Activated CD4-positive, CD25-positive, alpha-beta regulatory T cell treated with anti-CD3 and anti-CD28 coated beads, Interleukin-2, amount 50 U/mL, for 72 hours (primary cell): ENCODE measurements around the gene GMDS.

ENCODE experiments used
- DNase-seq: peaks from one replicate; pipeline ENCODE4 v3.0.0; 2021

Gene GMDS

GRCh38 chr6:1786455-1787453 lies 458.7 kb downstream of the GMDS start:
- no peak for DNase-seq

GRCh38 chr6:1784422-1784884 lies 461.0 kb downstream of the GMDS start:
- DNase-seq = no peak

GRCh38 chr6:1781817-1782184 lies 463.6 kb downstream of the GMDS start:
- DNase-seq = no peak

- DNase-seq = no peak
Measured at GRCh38 chr6:1781152-1781816, 464.1 kb downstream of the GMDS start.

GRCh38 chr6:1780251-1780867 lies 465.0 kb downstream of the GMDS start:
- DNase-seq = no peak

- no peak for DNase-seq
Measured at GRCh38 chr6:1778686-1779235, 466.6 kb downstream of the GMDS start.

GRCh38 chr6:1777921-1778685 lies 467.3 kb downstream of the GMDS start:
- no peak for DNase-seq

GRCh38 chr6:1775441-1775840 lies 470.0 kb downstream of the GMDS start:
- DNase-seq = no peak

- DNase-seq = no peak
Measured at GRCh38 chr6:1774226-1774915, 471.0 kb downstream of the GMDS start.

- no peak for DNase-seq
Measured at GRCh38 chr6:1773700-1774099, 471.7 kb downstream of the GMDS start.

- no peak for DNase-seq
Measured at GRCh38 chr6:1770968-1771723, 474.3 kb downstream of the GMDS start.

GRCh38 chr6:1770435-1770843 lies 475.0 kb downstream of the GMDS start:
- DNase-seq = no peak

- DNase-seq = no peak
Measured at GRCh38 chr6:1767481-1768246, 477.7 kb downstream of the GMDS start.

GRCh38 chr6:1766654-1767053 lies 478.8 kb downstream of the GMDS start:
- DNase-seq = no peak

GRCh38 chr6:1765160-1765903 lies 480.1 kb downstream of the GMDS start:
- DNase-seq = no peak

GRCh38 chr6:1764397-1764987 lies 480.9 kb downstream of the GMDS start:
- DNase-seq = no peak

GRCh38 chr6:1763404-1763803 lies 482.0 kb downstream of the GMDS start:
- no peak for DNase-seq

GRCh38 chr6:1762203-1762602 lies 483.2 kb downstream of the GMDS start:
- no peak for DNase-seq

- no peak for DNase-seq
Measured at GRCh38 chr6:1761477-1761877, 483.9 kb downstream of the GMDS start.
